Measurements from ENCODE around the gene COG4.

GRCh38 chr16:70437582-70438557 is 85.5 kb downstream of the COG4 start:
- no peak for TF ChIP-seq POLR2AphosphoS5 (IDR thresholded peaks at IDR 0.05)
- no peak for TF ChIP-seq CTCF (IDR thresholded peaks at IDR 0.05 in 8 of 11, conservative IDR thresholded peaks at IDR 0.05 in 3 of 11)
- TF ChIP-seq POLR2A (IDR thresholded peaks at IDR 0.05), result no peak
